IMR-90 (cell line): ENCODE results near the gene COLEC12. TPM values are rescaled to one million over a fixed set of nuclear protein-coding genes. Genes with fewer than 3 reads are reported as not detected.

Experiments used
- ATAC-seq: fragments of 200-7000 bp; cut with Tn5 transposase; 2 replicates; pipeline ENCODE4 v1.9.1; 2020; ENCODE audit warnings: low read depth, mild to moderate bottlenecking, moderate library complexity
- BruUV-seq: library from RNA; stranded (reverse); fragments of 400-500 nt; replicated peaks from 2 replicates; lab custom pipeline; 2021; lab: Mats Ljungman, UMichigan
- CTCF ChIA-PET: fragments of 300-600 bp; formaldehyde crosslinking; extraction: SDS; loops from one replicate; lab custom pipeline; 2021; ENCODE audit warnings: antibody characterized with exemption; lab: Yijun Ruan, JAX
- POLR2A ChIA-PET: fragments of 300-600 bp; sonication (Branson Sonifier 250); formaldehyde crosslinking; loops from one replicate; lab custom pipeline; 2022; ENCODE audit warnings: antibody characterized with exemption; ENCODE audit not compliant: unreplicated experiment; lab: Charles Lee
- DNase-seq: peaks from one replicate; pipeline ENCODE4 v3.0.0; 2013
- H2AFZ ChIP-seq: replicated peaks from 2 replicates; pipeline ENCODE3; 2013; ENCODE audit warnings: low read length, mild to moderate bottlenecking; ENCODE audit not compliant: poor library complexity
- H2AK5ac ChIP-seq: 2 replicates; pipeline ENCODE4 v1.6.1; 2013; ENCODE audit warnings: low read depth, low read length, inconsistent platforms
- H2AK9ac ChIP-seq: replicated peaks from 2 replicates; pipeline ENCODE3; 2013; ENCODE audit warnings: mild to moderate bottlenecking, low read depth, low read length, moderate library complexity; ENCODE audit not compliant: poor library complexity
- H2BK120ac ChIP-seq: 2 replicates; pipeline ENCODE4 v1.6.1; 2013; ENCODE audit warnings: low read depth, low read length, inconsistent platforms
- H2BK15ac ChIP-seq: 3 replicates; pipeline ENCODE4 v1.6.1; 2013; ENCODE audit warnings: low read depth, low read length, inconsistent platforms
- H2BK20ac ChIP-seq: 2 replicates; pipeline ENCODE4 v1.6.1; 2013; ENCODE audit warnings: low read depth, mild to moderate bottlenecking, inconsistent platforms, low read length, moderate library complexity
- H2BK5ac ChIP-seq: 2 replicates; pipeline ENCODE4 v1.6.1; 2013; ENCODE audit warnings: mild to moderate bottlenecking, low read depth, low read length, inconsistent platforms; ENCODE audit not compliant: poor library complexity, severe bottlenecking
- H3K14ac ChIP-seq: replicated peaks from 2 replicates; pipeline ENCODE4 v1.6.1; 2013; ENCODE audit warnings: low read depth, low read length, inconsistent platforms
- H3K18ac ChIP-seq: 2 replicates; pipeline ENCODE4 v1.6.1; 2013; ENCODE audit warnings: low read depth, low read length, control low read depth
- H3K23ac ChIP-seq: 2 replicates; pipeline ENCODE4 v1.6.1; 2013; ENCODE audit warnings: low read depth, low read length, inconsistent platforms
- H3K27ac ChIP-seq: 2 replicates; pipeline ENCODE4 v1.5.1; 2013; ENCODE audit warnings: mild to moderate bottlenecking, control low read depth, low read length; ENCODE audit not compliant: insufficient read depth
- H3K27me3 ChIP-seq: 2 replicates; pipeline ENCODE4 v1.6.1; 2013; ENCODE audit warnings: low read length; ENCODE audit not compliant: control insufficient read depth, insufficient read depth
- H3K36me3 ChIP-seq: 2 replicates; pipeline ENCODE4 v1.6.1; 2013; ENCODE audit warnings: low read length, mixed read lengths; ENCODE audit not compliant: control insufficient read depth, insufficient read depth
- H3K4ac ChIP-seq: 2 replicates; pipeline ENCODE4 v1.6.1; 2013; ENCODE audit warnings: low read depth, low read length, inconsistent platforms
- H3K4me1 ChIP-seq: 2 replicates; pipeline ENCODE4 v1.6.1; 2013; ENCODE audit warnings: low read length, mixed read lengths; ENCODE audit not compliant: control insufficient read depth, insufficient read depth
- H3K4me2 ChIP-seq: 2 replicates; pipeline ENCODE4 v1.6.1; 2013; ENCODE audit warnings: low read depth, mild to moderate bottlenecking, control low read depth, low read length, moderate library complexity
- H3K4me3 ChIP-seq: 2 replicates; pipeline ENCODE4 v1.5.1; 2013; ENCODE audit warnings: low read depth, mild to moderate bottlenecking, control low read depth, low read length, moderate library complexity; ENCODE audit not compliant: insufficient read depth
- H3K56ac ChIP-seq: 2 replicates; pipeline ENCODE4 v1.6.1; 2013; ENCODE audit warnings: low read length, inconsistent platforms; ENCODE audit not compliant: insufficient read depth; ENCODE audit errors: extremely low read depth
- H3K79me1 ChIP-seq, 2 experiments: 2 replicates each; pipeline ENCODE4 v1.6.1; 2013; ENCODE audit warnings: low read length in 2 of 2, inconsistent platforms in 1 of 2, low read depth in 1 of 2
- H3K9ac ChIP-seq: 2 replicates; pipeline ENCODE4 v1.6.1; 2013; ENCODE audit warnings: low read depth, low read length, control low read depth
- H3K9me1 ChIP-seq: 2 replicates; pipeline ENCODE4 v1.6.1; 2013; ENCODE audit warnings: low read length, inconsistent platforms; ENCODE audit not compliant: insufficient read depth
- H3K9me3 ChIP-seq: 2 replicates; pipeline ENCODE4 v1.6.1; 2013; ENCODE audit warnings: low read length; ENCODE audit not compliant: control insufficient read depth, insufficient read depth
- H4K20me1 ChIP-seq: 2 replicates; pipeline ENCODE4 v1.6.1; 2013; ENCODE audit warnings: low read length, inconsistent platforms; ENCODE audit not compliant: insufficient read depth
- H4K5ac ChIP-seq: 2 replicates; pipeline ENCODE4 v1.6.1; 2013; ENCODE audit warnings: mild to moderate bottlenecking, low read depth, low read length, control low read depth
- H4K8ac ChIP-seq, 2 experiments: 2 replicates each; pipeline ENCODE4 v1.6.1; 2013; ENCODE audit warnings: low read depth in 2 of 2, low read length in 2 of 2, control low read depth in 1 of 2, inconsistent platforms in 1 of 2
- H4K91ac ChIP-seq: 2 replicates; pipeline ENCODE4 v1.6.1; 2013; ENCODE audit warnings: low read depth, low read length, inconsistent platforms; ENCODE audit not compliant: insufficient read depth
- BHLHE40 ChIP-seq: fragments of 150-350 bp; IDR thresholded peaks from 2 replicates; pipeline ENCODE4 v1.6.1; 2016; ENCODE audit warnings: mild to moderate bottlenecking, low read depth, low read length
- CEBPB ChIP-seq: IDR thresholded peaks from 2 replicates; pipeline ENCODE4 v1.6.1; 2012; ENCODE audit warnings: low read depth, low read length, improper control_type of control experiment
- CHD1 ChIP-seq: IDR thresholded peaks from 2 replicates; pipeline ENCODE4 v1.6.1; 2012; ENCODE audit warnings: low read depth, low read length, improper control_type of control experiment
- CTCF ChIP-seq: conservative IDR thresholded peaks from 2 replicates; pipeline ENCODE4 v1.5.1; 2012; ENCODE audit warnings: mild to moderate bottlenecking, low read depth, low read length, improper control_type of control experiment
- ELK1 ChIP-seq: fragments of 150-350 bp; IDR thresholded peaks from 2 replicates; pipeline ENCODE4 v1.6.1; 2016; ENCODE audit warnings: low read depth, mild to moderate bottlenecking, low read length, moderate library complexity, borderline replicate concordance
- FOS ChIP-seq: fragments of 150-350 bp; IDR thresholded peaks from 2 replicates; pipeline ENCODE4 v1.6.1; 2016; ENCODE audit warnings: low read depth, low read length
- MAFK ChIP-seq: IDR thresholded peaks from 2 replicates; pipeline ENCODE4 v1.6.1; 2012; ENCODE audit warnings: low read depth, low read length, improper control_type of control experiment
- MAZ ChIP-seq: IDR thresholded peaks from 2 replicates; pipeline ENCODE4 v1.6.1; 2012; ENCODE audit warnings: low read depth, mild to moderate bottlenecking, low read length, improper control_type of control experiment, moderate library complexity, borderline replicate concordance
- MXI1 ChIP-seq: IDR thresholded peaks from 2 replicates; pipeline ENCODE4 v1.6.1; 2012; ENCODE audit warnings: low read depth, mild to moderate bottlenecking, low read length, moderate library complexity, borderline replicate concordance
- NFE2L2 ChIP-seq: fragments of 150-350 bp; IDR thresholded peaks from 2 replicates; pipeline ENCODE4 v1.6.1; 2016; ENCODE audit warnings: low read depth, mild to moderate bottlenecking, low read length
- POLR2A ChIP-seq: IDR thresholded peaks from 2 replicates; pipeline ENCODE4 v1.6.1; 2012; ENCODE audit warnings: mild to moderate bottlenecking, low read depth, low read length
- RAD21 ChIP-seq: IDR thresholded peaks from 2 replicates; pipeline ENCODE4 v1.6.1; 2012; ENCODE audit warnings: low read length, improper control_type of control experiment
- RCOR1 ChIP-seq: IDR thresholded peaks from 2 replicates; pipeline ENCODE4 v1.6.1; 2012; ENCODE audit warnings: mild to moderate bottlenecking, low read length, improper control_type of control experiment; ENCODE audit not compliant: insufficient replicate concordance
- RFX5 ChIP-seq: IDR thresholded peaks from 2 replicates; pipeline ENCODE4 v1.8.0; 2012; ENCODE audit warnings: low read depth, mild to moderate bottlenecking, low read length, moderate library complexity
- SMC3 ChIP-seq: fragments of 150-350 bp; IDR thresholded peaks from 2 replicates; pipeline ENCODE4 v1.6.1; 2016; ENCODE audit warnings: low read depth, mild to moderate bottlenecking, antibody characterized with exemption, low read length, moderate library complexity
- WGBS, 2 experiments: methylation state at CpG; one replicate each; pipeline versions ENCODE4 v1.1.5 to v1.1.7; 2013; ENCODE audit warnings: missing lambda C conversion rate in 2 of 2; ENCODE audit not compliant: insufficient read length in 1 of 2; ENCODE audit errors: extremely low coverage in 2 of 2; 5-methylcytosine and 5-hydroxymethylcytosine counted together
- dilution Hi-C: fragments of 300-500 bp; cut with HindIII; formaldehyde crosslinking; loops from one replicate; pipeline ENCODE4 v1.14.3; 2018; ENCODE audit warnings: low sequenced_read_pairs; ENCODE audit not compliant: unreplicated experiment
- in situ Hi-C: fragments of 300-500 bp; cut with MboI; formaldehyde crosslinking; loops from 3 replicates; pipeline ENCODE4 v1.14.3; 2019; ENCODE audit warnings: low sequenced_read_pairs, inconsistent platforms, mixed read lengths
- intact Hi-C: fragments of 100-400 bp; cut with micrococcal nuclease; formaldehyde crosslinking; loops from 2 replicates; pipeline ENCODE4 v1.10.0; 2022
- polyA plus RNA-seq, 3 experiments: library from polyadenylated mRNA; depleted of rRNA; stranded (reverse); fragments of >200 nt; gene quantifications; 2 replicates each; pipeline ENCODE4 v1.2.3, GENCODE V29; 2012; ENCODE audit warnings: low replicate concordance in 1 of 3
- total RNA-seq: library from RNA; depleted of rRNA; stranded (reverse); fragments of >200 nt; gene quantifications from 2 replicates; pipeline ENCODE4 v1.2.3, GENCODE V29; 2012
- TF ChIP-seq, protein P1 (sequence below): fragments of 150-350 bp; IDR thresholded peaks from 2 replicates; pipeline ENCODE4 v1.6.1; 2017; ENCODE audit warnings: mild to moderate bottlenecking, antibody characterized with exemption, low read length, low read depth

The COLEC12 gene
- total and polyA plus RNA-seq, 2 of the 4 experiments (the other 2 are of a cell fraction): 1.0 to 2.3 TPM

DNA sequence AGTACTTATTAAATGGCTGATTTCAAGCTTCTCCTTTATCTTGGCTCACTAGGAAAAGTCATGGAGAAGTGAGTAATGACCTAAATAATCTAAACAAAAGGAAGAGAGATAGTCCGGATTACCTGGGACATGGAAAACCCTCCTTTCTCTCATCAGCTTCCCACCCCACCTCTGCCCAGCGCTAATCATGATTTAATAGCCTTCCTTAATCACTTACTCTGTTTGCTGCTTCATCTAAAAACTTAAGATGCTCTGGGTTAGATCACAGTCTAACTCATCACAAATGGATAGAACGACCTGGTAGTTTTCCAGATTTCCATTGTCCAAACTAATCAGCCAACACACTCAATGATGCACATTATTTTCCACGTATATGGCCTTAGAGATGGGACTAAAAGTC, 144.8 kb downstream of the COLEC12 start:
- H3K56ac ChIP-seq: no peak overlapping the region
- dilution Hi-C loops: no loop called here
- no peaks in the 10 kb centered on the region for H3K36me3 ChIP-seq
- ATAC-seq (no peak), DNase-seq (no peak)
- no peaks in the 10 kb centered on the region for H3K9me1 ChIP-seq
- in situ Hi-C loops: no loop called here
- H3K4me3 ChIP-seq: no peak overlapping the region
- WGBS, 2 experiments: 80% methylated on average over 1 of the region's 4 CpGs; no CpG with 5 or more reads in 1 of the 2 experiments
- intact Hi-C loops: no loop called here
- H3K14ac ChIP-seq: no peak overlapping the region
- no TSS peak for BruUV-seq
- H3K4me1 ChIP-seq: no peaks in the 10 kb centered on the region; the same call in 1 of the 2 replicates
- no peak overlapping the region for H2AFZ ChIP-seq
- H3K23ac ChIP-seq: no peak overlapping the region
- H4K8ac ChIP-seq: no peak overlapping the region
- POLR2A ChIA-PET: no interaction called here
- no peaks in the 10 kb centered on the region for H3K9me3 ChIP-seq
- H2AK9ac ChIP-seq: no peak overlapping the region
- H2BK15ac ChIP-seq: no peak overlapping the region
- no peak overlapping the region for H2BK5ac ChIP-seq
- no peak overlapping the region for H3K9ac ChIP-seq
- H2BK20ac ChIP-seq: no peak overlapping the region
- H3K4me2 ChIP-seq: no peak overlapping the region
- H3K27ac ChIP-seq: no peak overlapping the region
- TF ChIP-seq POLR2A (no peak), ELK1 (no peak), SMC3 (no peak), MAZ (no peak), RFX5 (no peak), MAFK (no peak), MXI1 (no peak), CEBPB (no peak), FOS (no peak), RAD21 (no peak), NFE2L2 (no peak), CTCF (no peak), RCOR1 (no peak), CHD1 (no peak), BHLHE40 (no peak)
- TF ChIP-seq, protein P1, sequence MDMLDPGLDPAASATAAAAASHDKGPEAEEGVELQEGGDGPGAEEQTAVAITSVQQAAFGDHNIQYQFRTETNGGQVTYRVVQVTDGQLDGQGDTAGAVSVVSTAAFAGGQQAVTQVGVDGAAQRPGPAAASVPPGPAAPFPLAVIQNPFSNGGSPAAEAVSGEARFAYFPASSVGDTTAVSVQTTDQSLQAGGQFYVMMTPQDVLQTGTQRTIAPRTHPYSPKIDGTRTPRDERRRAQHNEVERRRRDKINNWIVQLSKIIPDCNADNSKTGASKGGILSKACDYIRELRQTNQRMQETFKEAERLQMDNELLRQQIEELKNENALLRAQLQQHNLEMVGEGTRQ: no peak
- H4K5ac ChIP-seq: no peak overlapping the region
- CTCF ChIA-PET: interaction anchor here (1.4 kb wide), 1 partner anchor 69 kb away, joined by 3 read pairs; no protein-coding TSS in a partner anchor
- H3K27me3 ChIP-seq: peaks cover 9% of the 10 kb centered on the region
- no peak overlapping the region for H3K18ac ChIP-seq
- no peak overlapping the region for H4K91ac ChIP-seq
- no peak overlapping the region for H3K4ac ChIP-seq
- H2AK5ac ChIP-seq: no peak overlapping the region
- no peak overlapping the region for H2BK120ac ChIP-seq
- H3K79me1 ChIP-seq: no peaks in the 10 kb centered on the region
- H4K20me1 ChIP-seq: no peaks in the 10 kb centered on the region
